ENCODE results near the gene DNMT3A. TPM values are rescaled to one million over a fixed set of nuclear protein-coding genes. Genes with fewer than 3 reads are reported as not detected.

Gene DNMT3A
- total and polyA plus RNA-seq, 2 donors (not counting 3 experiments of a cell fraction or from before 2014, with no cell fraction given), result 23.3 to 71.7 TPM

- H3K9ac ChIP-seq (replicated peaks; ENCODE audit: extremely low read depth, insufficient read depth, low read length), result no peak overlapping the region
- H3K36me3 ChIP-seq (ENCODE audit: control insufficient read depth in 2 of 2, extremely low read depth in 1 of 2, insufficient read depth in 2 of 2, low read length in 2 of 2), result no peaks in the 10 kb centered on the region
- intact Hi-C loops (cut with micrococcal nuclease) (no loop called here), dilution Hi-C loops (cut with MboI; ENCODE audit: extremely low pct_ligation_motif_present, low sequenced_read_pairs) (no loop called here)
- H3K9me1 ChIP-seq (replicated peaks; ENCODE audit: control insufficient read depth, extremely low read depth, insufficient read depth, low read length), result no peaks in the 10 kb centered on the region
- H2AFZ ChIP-seq (ENCODE audit: low read depth, low read length), result no peak overlapping the region
- FAIRE-seq (no peak), DNase-seq (ENCODE audit: low read depth, low spot score) (no peak)
- no peak overlapping the region for H3K4me2 ChIP-seq (ENCODE audit: insufficient read depth, low read length)
- POLR2A ChIA-PET, result interaction anchor here (0.7 kb wide), 1 partner anchor 84 kb away, joined by 7 read pairs; no protein-coding TSS in a partner anchor
- no peaks in the 10 kb centered on the region for H3K4me1 ChIP-seq (ENCODE audit: control insufficient read depth, extremely low read depth, insufficient read depth, low read length)
- no TSS peak for BruUV-seq (replicated peaks)
- no peaks in the 10 kb centered on the region for H3K79me2 ChIP-seq (ENCODE audit: control insufficient read depth, insufficient read depth, low read length)
- no peak overlapping the region for H3K27ac ChIP-seq (ENCODE audit: insufficient read depth, low read depth, low read length)
- CTCF ChIA-PET, result interaction anchor here (1.8 kb wide), 1 partner anchor 9 kb away, joined by 9 read pairs; no protein-coding TSS in a partner anchor
- no peaks in the 10 kb centered on the region for H3K27me3 ChIP-seq (ENCODE audit: control insufficient read depth in 2 of 2, insufficient read depth in 2 of 2, low read length in 2 of 2)
- no peaks in the 10 kb centered on the region for H3K9me3 ChIP-seq (replicated peaks; ENCODE audit: control insufficient read depth, insufficient read depth, low read length)
- H4K20me1 ChIP-seq (replicated peaks; ENCODE audit: control insufficient read depth, extremely low read depth, insufficient read depth, low read length), result no peaks in the 10 kb centered on the region
- TF ChIP-seq EZH2 (IDR thresholded peaks at IDR 0.05; ENCODE audit: borderline replicate concordance, low read depth, low read length, severe bottlenecking) (no peak), POLR2AphosphoS5 (IDR thresholded peaks at IDR 0.05; ENCODE audit: insufficient read depth, low read depth, low read length) (no peak), POLR2A (IDR thresholded peaks at IDR 0.05; ENCODE audit: low read depth, low read length) (no peak), JUN (IDR thresholded peaks at IDR 0.05; ENCODE audit: borderline replicate concordance, insufficient read depth, insufficient read length, low read depth) (no peak), FOS (IDR thresholded peaks at IDR 0.05; ENCODE audit: borderline replicate concordance, insufficient read depth, low read length) (no peak), CTCF (IDR thresholded peaks at IDR 0.05; ENCODE audit: extremely low read depth in 1 of 2, insufficient read depth in 1 of 2, low read depth in 1 of 2, low read length in 2 of 2) (no peak)
- no peak overlapping the region for H3K4me3 ChIP-seq (replicated peaks in 1 of 3; ENCODE audit: insufficient read depth in 1 of 3, low read depth in 1 of 3, low read length in 3 of 3)
Observed at GRCh38 chr2:25220313-25220712, 121.4 kb downstream of the DNMT3A start.
